ENCODE measurements around the gene ALPL. TPM values are rescaled to one million over a fixed set of nuclear protein-coding genes. Genes with fewer than 3 reads are reported as not detected.

The ALPL gene
- total RNA-seq, 1 experiment from 2014 or later: not detected

- H3K79me2 ChIP-seq (ENCODE audit: low read depth): no peaks in the 10 kb centered on the region
- intact Hi-C loops (cut with micrococcal nuclease; ENCODE audit: unreplicated experiment): no loop called here
- no peaks in the 10 kb centered on the region for H3K4me1 ChIP-seq (replicated peaks; ENCODE audit: insufficient read depth)
- ChIA-PET CTCF (no interaction called here), POLR2A (ENCODE audit: unreplicated experiment) (no interaction called here)
- H3K27me3 ChIP-seq (ENCODE audit: insufficient read depth, low read depth): no peaks in the 10 kb centered on the region
- H3K4me3 ChIP-seq: no peak overlapping the region
- H3K4me2 ChIP-seq: no peak overlapping the region
- no TSS peak for BruUV-seq (replicated peaks)
- no peaks in the 10 kb centered on the region for H3F3A ChIP-seq (ENCODE audit: insufficient read depth, low read depth)
- H4K20me1 ChIP-seq (ENCODE audit: insufficient read depth): no peaks in the 10 kb centered on the region
- DNase-seq: no peak
- no peaks in the 10 kb centered on the region for H3K36me3 ChIP-seq (ENCODE audit: low read depth)
- no peak overlapping the region for H2AFZ ChIP-seq
- TF ChIP-seq EZH2 (IDR thresholded peaks at IDR 0.05; ENCODE audit: low read depth) (no peak), CTCF (conservative IDR thresholded peaks at IDR 0.05) (no peak)
- H3K27ac ChIP-seq: no peak overlapping the region
- no peaks in the 10 kb centered on the region for H3K9me2 ChIP-seq (ENCODE audit: insufficient read depth)
- H3K9me3 ChIP-seq (ENCODE audit: insufficient read depth, low read depth): no peaks in the 10 kb centered on the region
Measured at GRCh38 chr1:21492356-21492625, 16.9 kb upstream of the ALPL start.

GRCh38 chr1:21494196-21494595, 15.0 kb upstream of the ALPL start:
- Histone ChIP-seq H3K27me3 (ENCODE audit: insufficient read depth, low read depth) (no peaks in the 10 kb centered on the region), H3K4me2 (no peak overlapping the region), H3K27ac (no peak overlapping the region), H2AFZ (no peak overlapping the region), H3K4me3 (no peak overlapping the region), H3K4me1 (replicated peaks; ENCODE audit: insufficient read depth) (no peaks in the 10 kb centered on the region), H3K9me2 (ENCODE audit: insufficient read depth) (no peaks in the 10 kb centered on the region), H3K36me3 (ENCODE audit: low read depth) (no peaks in the 10 kb centered on the region), H3F3A (ENCODE audit: insufficient read depth, low read depth) (no peaks in the 10 kb centered on the region), H4K20me1 (ENCODE audit: insufficient read depth) (no peaks in the 10 kb centered on the region), H3K79me2 (ENCODE audit: low read depth) (no peaks in the 10 kb centered on the region), H3K9me3 (ENCODE audit: insufficient read depth, low read depth) (no peaks in the 10 kb centered on the region)
- TF ChIP-seq EZH2 (IDR thresholded peaks at IDR 0.05; ENCODE audit: low read depth) (no peak), CTCF (conservative IDR thresholded peaks at IDR 0.05) (no peak)
- CTCF ChIA-PET: no interaction called here
- no peak for DNase-seq
- intact Hi-C loops (cut with micrococcal nuclease; ENCODE audit: unreplicated experiment): no loop called here
- BruUV-seq (replicated peaks): no TSS peak
- POLR2A ChIA-PET (ENCODE audit: unreplicated experiment): no interaction called here

GRCh38 chr1:21495225-21495820, 13.9 kb upstream of the ALPL start:
- H3K27me3 ChIP-seq (ENCODE audit: insufficient read depth, low read depth): no peaks in the 10 kb centered on the region
- no peak overlapping the region for H2AFZ ChIP-seq
- H3K79me2 ChIP-seq (ENCODE audit: low read depth): no peaks in the 10 kb centered on the region
- no peaks in the 10 kb centered on the region for H3K4me1 ChIP-seq (replicated peaks; ENCODE audit: insufficient read depth)
- no peak overlapping the region for H3K4me3 ChIP-seq
- H3K4me2 ChIP-seq: no peak overlapping the region
- no peaks in the 10 kb centered on the region for H3K9me2 ChIP-seq (ENCODE audit: insufficient read depth)
- POLR2A ChIA-PET (ENCODE audit: unreplicated experiment): no interaction called here
- CTCF ChIA-PET: no interaction called here
- DNase-seq: no peak
- no peaks in the 10 kb centered on the region for H3F3A ChIP-seq (ENCODE audit: insufficient read depth, low read depth)
- no peaks in the 10 kb centered on the region for H3K36me3 ChIP-seq (ENCODE audit: low read depth)
- no peaks in the 10 kb centered on the region for H4K20me1 ChIP-seq (ENCODE audit: insufficient read depth)
- intact Hi-C loops (cut with micrococcal nuclease; ENCODE audit: unreplicated experiment): no loop called here
- no peaks in the 10 kb centered on the region; the same call in 1 of the 2 replicates for H3K9me3 ChIP-seq (ENCODE audit: insufficient read depth, low read depth)
- no peak for TF ChIP-seq CTCF (conservative IDR thresholded peaks at IDR 0.05)
- no peak for TF ChIP-seq EZH2 (IDR thresholded peaks at IDR 0.05; ENCODE audit: low read depth)
- BruUV-seq (replicated peaks): no TSS peak
- H3K27ac ChIP-seq: no peak overlapping the region
